Measurements from ENCODE around the gene COL23A1. TPM values are rescaled to one million over a fixed set of nuclear protein-coding genes. Genes with fewer than 3 reads are reported as not detected.

COL23A1 gene
- total RNA-seq, 4 donors from 2014 or later: 0.44 to 0.65 (median 0.57) TPM; not detected in 1

GRCh38 chr5:178207183-178207916 is 382.8 kb downstream of the COL23A1 start:
- TF ChIP-seq CTCF (IDR thresholded peaks at IDR 0.05; ENCODE audit: low read depth): no peak

GRCh38 chr5:178206166-178207101 is 383.8 kb downstream of the COL23A1 start:
- TF ChIP-seq CTCF (IDR thresholded peaks at IDR 0.05; ENCODE audit: low read depth): no peak

- no peak for TF ChIP-seq CTCF (IDR thresholded peaks at IDR 0.05; ENCODE audit: low read depth)
Observed at GRCh38 chr5:178205749-178206047, 384.5 kb downstream of the COL23A1 start.

- no peak for TF ChIP-seq CTCF (IDR thresholded peaks at IDR 0.05; ENCODE audit: low read depth)
Observed at GRCh38 chr5:178204935-178205748, 385.1 kb downstream of the COL23A1 start.

- no peak for TF ChIP-seq CTCF (IDR thresholded peaks at IDR 0.05; ENCODE audit: low read depth)
Observed at GRCh38 chr5:178204182-178204934, 385.8 kb downstream of the COL23A1 start, which contains the start of gene HNRNPAB. HNRNPAB (plus strand) TSS chr5:178204533; CDS start chr5:178204838, 305 bp downstream.

- TF ChIP-seq CTCF (IDR thresholded peaks at IDR 0.05; ENCODE audit: low read depth): no peak
Observed at GRCh38 chr5:178203670-178204181, 386.5 kb downstream of the COL23A1 start.
